Measurements from ENCODE around the gene PACSIN1.

GRCh38 chr6:34555328-34555727 lies 89.5 kb downstream of the PACSIN1 start:
- TF ChIP-seq CTCF (IDR thresholded peaks at IDR 0.05) (no peak), POLR2A (IDR thresholded peaks at IDR 0.05) (no peak)
